GM12892 (cell line): ENCODE results near the gene SMG5.

Experiments used
- POLR2A ChIP-seq: IDR thresholded peaks from 2 replicates; pipeline ENCODE4 v1.6.1; 2011; ENCODE audit warnings: low read depth, low read length, control low read depth
- POLR2AphosphoS5 ChIP-seq: IDR thresholded peaks from 2 replicates; pipeline ENCODE4 v1.6.1; 2011; ENCODE audit warnings: low read depth, low read length, control low read depth
- TAF1 ChIP-seq: IDR thresholded peaks from 2 replicates; pipeline ENCODE4 v1.6.1; 2011; ENCODE audit warnings: low read depth, mild to moderate bottlenecking, control low read depth, low read length, borderline replicate concordance

GRCh38 chr1:156257711-156258110, 24.9 kb downstream of the SMG5 start:
- TF ChIP-seq POLR2A (no peak), POLR2AphosphoS5 (no peak), TAF1 (no peak)
